ENCODE data around the gene ANG. TPM values are rescaled to one million over a fixed set of nuclear protein-coding genes. Genes with fewer than 3 reads are reported as not detected.

ANG gene
- total and polyA plus RNA-seq, 2 of the 8 experiments (the other 6 are each of a cell fraction or from before 2014, with no cell fraction given) = 2.2 to 4.6 TPM

DNA sequence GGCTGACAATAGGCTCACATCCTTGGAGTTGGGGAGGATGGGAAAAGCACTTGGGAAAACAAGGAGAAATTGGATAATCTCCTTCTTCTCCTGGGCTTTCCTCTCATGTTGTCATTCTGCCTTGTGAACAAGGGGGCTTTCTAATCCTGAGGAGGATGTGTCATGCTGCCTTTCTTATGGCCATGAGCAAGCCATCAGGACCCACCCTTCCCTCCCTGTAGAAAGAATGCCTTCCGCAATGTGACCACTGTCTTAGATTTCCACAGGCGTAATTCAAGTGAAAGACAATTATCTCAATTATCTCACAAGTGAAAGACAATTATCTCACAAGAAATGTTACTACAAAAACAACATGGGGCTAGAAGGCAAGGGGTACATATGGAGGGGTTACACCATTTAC, 44.0 kb upstream of the ANG start:
- Histone ChIP-seq H3K4ac (replicated peaks; ENCODE audit: insufficient read length, low read depth, low read length) (no peak overlapping the region), H4K8ac (ENCODE audit: extremely low read depth, insufficient read depth, low read length) (no peak overlapping the region), H2BK5ac (ENCODE audit: low read depth, low read length) (no peak overlapping the region), H4K5ac (ENCODE audit: insufficient read length, low read depth, low read length) (no peak overlapping the region), H3K56ac (replicated peaks; ENCODE audit: insufficient read length, low read depth, low read length) (no peak overlapping the region), H3K4me3 (ENCODE audit: extremely low read depth in 1 of 4, insufficient read depth in 2 of 4, low read depth in 3 of 4, low read length in 4 of 4) (no peak overlapping the region), H2BK12ac (ENCODE audit: low read depth, low read length) (no peak overlapping the region), H2BK15ac (ENCODE audit: low read length) (no peak overlapping the region), H3K14ac (ENCODE audit: insufficient read length) (no peak overlapping the region), H3K23ac (ENCODE audit: insufficient read length) (no peak overlapping the region), H3K79me2 (ENCODE audit: control insufficient read depth in 1 of 2, insufficient read depth in 2 of 2, low read length in 2 of 2) (no peaks in the 10 kb centered on the region), H3K9me3 (ENCODE audit: insufficient read depth in 2 of 2, low read depth in 1 of 2, low read length in 1 of 2) (no peaks in the 10 kb centered on the region), H3K27me3 (replicated peaks in 1 of 4; ENCODE audit: control insufficient read depth in 3 of 4, extremely low read depth in 1 of 4, insufficient read depth in 3 of 4, low read length in 3 of 4) (no peaks in the 10 kb centered on the region), H3K23me2 (ENCODE audit: low read depth, low read length) (no peaks in the 10 kb centered on the region), H3K9ac (replicated peaks in 1 of 4; ENCODE audit: extremely low read depth in 1 of 4, low read depth in 3 of 4, low read length in 3 of 4) (no peak overlapping the region), H2BK120ac (replicated peaks; ENCODE audit: low read depth, low read length) (no peak overlapping the region), H3K27ac (ENCODE audit: low read depth, low read length) (no peak overlapping the region), H3K4me1 (replicated peaks in 1 of 4; ENCODE audit: control insufficient read depth in 3 of 4, insufficient read depth in 4 of 4, low read length in 3 of 4) (no peaks in the 10 kb centered on the region), H4K91ac (replicated peaks; ENCODE audit: insufficient read length, low read length) (no peak overlapping the region), H3K4me2 (ENCODE audit: insufficient read depth in 1 of 2, low read depth in 2 of 2, low read length in 2 of 2) (no peak overlapping the region), H2AK5ac (ENCODE audit: low read depth, low read length) (no peak overlapping the region), H3K36me3 (ENCODE audit: control insufficient read depth in 2 of 4, insufficient read depth in 4 of 4, low read length in 3 of 4) (no peaks in the 10 kb centered on the region), H2BK20ac (ENCODE audit: low read length) (no peak overlapping the region), H3K79me1 (ENCODE audit: low read depth, low read length) (no peaks in the 10 kb centered on the region), H2AFZ (ENCODE audit: low read length) (no peak overlapping the region), H3K18ac (ENCODE audit: extremely low read depth, low read length) (no peak overlapping the region), H4K20me1 (replicated peaks in 1 of 2; ENCODE audit: control insufficient read depth in 1 of 2, insufficient read depth in 2 of 2, low read length in 2 of 2) (no peaks in the 10 kb centered on the region)
- ChIA-PET POLR2A (ENCODE audit: partially characterized antibody) (no interaction called here), CTCF (ENCODE audit: partially characterized antibody) (interaction anchor here (1.0 to 3.9 kb wide), 4 partner anchors 11 to 229 kb away, joined by 4 to 12 read pairs (median 7); no protein-coding TSS in a partner anchor)
- DNase-seq (ENCODE audit: low read depth in 1 of 2, low spot score in 2 of 2) (no peak), FAIRE-seq (no peak)
- WGBS, 2 experiments (ENCODE audit: extremely low coverage in 1 of 2, insufficient coverage in 1 of 2, insufficient read length in 1 of 2, insufficient replicate concordance in 2 of 2, low coverage in 1 of 2, low lambda C conversion rate in 2 of 2, missing lambda C conversion rate in 1 of 2) = 87% methylated on average over 2 of the region's 2 CpGs; no CpG with 5 or more reads in 1 of the 2 experiments
- TF ChIP-seq GTF2F1 (IDR thresholded peaks at IDR 0.05; ENCODE audit: borderline replicate concordance, low read depth, low read length) (no peak), TCF12 (IDR thresholded peaks at IDR 0.05; ENCODE audit: low read depth, low read length) (no peak), RAD21 (IDR thresholded peaks at IDR 0.05 in 1 of 2, conservative IDR thresholded peaks at IDR 0.05 in 1 of 2; ENCODE audit: low read depth in 2 of 2, low read length in 2 of 2) (no peak), SIX5 (IDR thresholded peaks at IDR 0.05; ENCODE audit: low read depth, low read length) (no peak), ASH2L (IDR thresholded peaks at IDR 0.05; ENCODE audit: low read length) (no peak), POU5F1 (IDR thresholded peaks at IDR 0.05; ENCODE audit: low read depth, low read length) (no peak), SP4 (IDR thresholded peaks at IDR 0.05; ENCODE audit: low read length) (no peak), EGR1 (IDR thresholded peaks at IDR 0.05; ENCODE audit: borderline replicate concordance, low read depth, low read length) (no peak), HDAC2 (IDR thresholded peaks at IDR 0.05; ENCODE audit: borderline replicate concordance in 1 of 2, low read depth in 2 of 2, low read length in 2 of 2) (no peak), CTBP2 (IDR thresholded peaks at IDR 0.05; ENCODE audit: borderline replicate concordance, insufficient read depth, insufficient read length, low read length) (no peak), YY1 (IDR thresholded peaks at IDR 0.05; ENCODE audit: low read depth, low read length) (no peak), TEAD4 (IDR thresholded peaks at IDR 0.05; ENCODE audit: low read depth, low read length) (no peak)
- TF ChIP-seq, protein P1, sequence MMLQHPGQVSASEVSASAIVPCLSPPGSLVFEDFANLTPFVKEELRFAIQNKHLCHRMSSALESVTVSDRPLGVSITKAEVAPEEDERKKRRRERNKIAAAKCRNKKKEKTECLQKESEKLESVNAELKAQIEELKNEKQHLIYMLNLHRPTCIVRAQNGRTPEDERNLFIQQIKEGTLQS (IDR thresholded peaks at IDR 0.05; ENCODE audit: insufficient read depth, low read depth, low read length) = no peak
- TF ChIP-seq, protein P2, sequence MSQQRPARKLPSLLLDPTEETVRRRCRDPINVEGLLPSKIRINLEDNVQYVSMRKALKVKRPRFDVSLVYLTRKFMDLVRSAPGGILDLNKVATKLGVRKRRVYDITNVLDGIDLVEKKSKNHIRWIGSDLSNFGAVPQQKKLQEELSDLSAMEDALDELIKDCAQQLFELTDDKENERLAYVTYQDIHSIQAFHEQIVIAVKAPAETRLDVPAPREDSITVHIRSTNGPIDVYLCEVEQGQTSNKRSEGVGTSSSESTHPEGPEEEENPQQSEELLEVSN (IDR thresholded peaks at IDR 0.05) = no peak
